Measurements from ENCODE around the gene KIF2A. TPM values are rescaled to one million over a fixed set of nuclear protein-coding genes. Genes with fewer than 3 reads are reported as not detected.

The KIF2A gene
- total RNA-seq, 1 donor from 2014 or later, result 55.1 TPM

DNA sequence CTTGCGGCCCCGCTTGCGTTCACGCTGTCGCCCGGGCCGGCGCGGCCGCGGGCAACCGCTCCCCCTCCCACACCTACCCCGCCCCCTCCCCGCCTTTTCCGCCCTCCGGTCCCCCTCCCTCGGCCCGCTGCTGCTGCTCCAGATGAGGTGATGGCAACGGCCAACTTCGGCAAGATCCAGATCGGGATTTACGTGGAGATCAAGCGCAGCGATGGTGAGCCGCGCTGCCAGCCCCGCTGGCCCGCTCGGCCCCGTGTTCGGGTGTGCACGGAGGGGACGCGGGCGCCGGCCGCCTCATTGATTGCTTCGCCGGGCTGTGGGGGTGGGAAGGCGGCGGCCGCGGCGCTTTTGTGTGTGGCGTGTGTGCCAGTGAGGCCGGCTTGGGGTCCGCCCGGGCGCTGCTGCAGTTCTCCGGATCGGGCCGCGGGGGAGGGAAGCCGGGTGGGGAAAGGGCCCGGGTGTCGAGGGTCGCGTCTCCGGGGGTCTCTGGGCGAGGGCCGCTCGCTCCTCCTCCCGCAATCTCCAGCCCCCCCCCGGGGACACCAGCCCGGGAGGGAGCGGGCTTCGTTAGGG, 403 bp downstream of the KIF2A start:
- DNase-seq (ENCODE audit: low read depth), result no peak
- no peak for TF ChIP-seq CTCF (conservative IDR thresholded peaks at IDR 0.05; ENCODE audit: low read depth, low read length)

GRCh38 chr5:62306896-62307689, 1.1 kb downstream of the KIF2A start:
- H3K4me3 ChIP-seq (ENCODE audit: low read depth, low read length), result peak overlapping the region; percentile 87
- no peak for DNase-seq (ENCODE audit: low read depth)
- no peak for TF ChIP-seq CTCF (conservative IDR thresholded peaks at IDR 0.05; ENCODE audit: low read depth, low read length)

More for the DNA sequence above, 403 bp downstream of the KIF2A start:
- H3K4me3 ChIP-seq (ENCODE audit: low read depth, low read length), result peak overlapping the region; percentile 87

DNA sequence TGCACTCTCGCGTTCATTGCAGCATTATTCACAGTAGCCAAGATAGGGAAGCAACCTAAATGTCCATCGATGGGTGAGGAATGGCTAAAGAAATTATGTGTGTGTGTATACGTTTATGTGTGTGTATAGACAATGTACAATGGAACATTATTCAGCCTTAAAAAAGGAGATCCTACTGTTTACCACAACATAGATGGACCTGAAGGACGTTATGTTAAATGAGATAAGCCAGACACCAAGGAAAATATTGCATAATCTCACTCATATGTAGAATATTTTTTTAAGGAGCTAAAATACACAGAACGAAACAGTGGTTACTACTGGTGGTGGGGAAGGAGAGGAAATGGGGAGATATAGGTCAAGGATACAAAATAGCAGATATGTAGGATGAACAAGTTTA, 2.4 kb downstream of the KIF2A start:
- no peak for DNase-seq (ENCODE audit: low read depth)
- H3K4me3 ChIP-seq (ENCODE audit: low read depth, low read length), result no peak overlapping the region
- TF ChIP-seq CTCF (conservative IDR thresholded peaks at IDR 0.05; ENCODE audit: low read depth, low read length), result no peak

DNA sequence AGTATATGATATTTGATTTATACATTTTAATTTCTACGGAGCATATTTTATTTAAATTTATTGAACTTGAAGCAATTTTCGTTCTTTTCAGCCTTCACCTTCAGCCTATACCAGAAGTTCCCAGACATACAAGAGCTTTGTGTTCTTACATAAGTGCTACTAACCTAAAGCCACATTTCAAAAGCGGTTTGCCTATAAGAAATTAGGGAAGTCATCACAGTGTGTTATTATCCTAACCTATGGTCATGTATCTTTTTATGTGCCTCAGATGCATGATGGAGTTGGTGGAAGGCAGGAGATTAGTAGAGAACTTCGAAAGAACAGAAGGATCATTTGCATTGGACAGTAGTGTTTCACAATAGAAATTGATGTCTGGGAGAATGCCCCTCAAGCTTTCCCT, 3.1 kb downstream of the KIF2A start:
- H3K4me3 ChIP-seq (ENCODE audit: low read depth, low read length), result no peak overlapping the region
- TF ChIP-seq CTCF (conservative IDR thresholded peaks at IDR 0.05; ENCODE audit: low read depth, low read length), result no peak
- no peak for DNase-seq (ENCODE audit: low read depth)

GRCh38 chr5:62310426-62311143, 4.6 kb downstream of the KIF2A start:
- no peak overlapping the region for H3K4me3 ChIP-seq (ENCODE audit: low read depth, low read length)
- TF ChIP-seq CTCF (conservative IDR thresholded peaks at IDR 0.05; ENCODE audit: low read depth, low read length), result no peak
- no peak for DNase-seq (ENCODE audit: low read depth)

GRCh38 chr5:62312036-62312435, 6.0 kb downstream of the KIF2A start:
- DNase-seq (ENCODE audit: low read depth), result no peak
- H3K4me3 ChIP-seq (ENCODE audit: low read depth, low read length), result no peak overlapping the region
- no peak for TF ChIP-seq CTCF (conservative IDR thresholded peaks at IDR 0.05; ENCODE audit: low read depth, low read length)
